Mesenchymal stem cell (in vitro differentiated cells and primary cell): Measurements from ENCODE around the gene RCN2.

ENCODE experiments used
- DNase-seq: peaks from one replicate; pipeline ENCODE4 v3.0.0-alpha.2; 2013
- H2AFZ ChIP-seq: one replicate; pipeline ENCODE4 v1.6.1; 2013; ENCODE audit warnings: low read depth, mild to moderate bottlenecking, control low read depth, inconsistent platforms, low read length, moderate library complexity
- H2AK5ac ChIP-seq: 2 replicates; pipeline ENCODE4 v1.6.1; 2013; ENCODE audit warnings: low read length, moderate library complexity, mild to moderate bottlenecking, inconsistent platforms; ENCODE audit not compliant: severe bottlenecking
- H2BK120ac ChIP-seq: one replicate; pipeline ENCODE4 v1.6.1; 2013; ENCODE audit warnings: low read depth, mild to moderate bottlenecking, inconsistent platforms, low read length, moderate library complexity
- H2BK12ac ChIP-seq, 2 experiments: one replicate each; pipeline ENCODE4 v1.6.1; 2013; ENCODE audit warnings: inconsistent platforms in 2 of 2, low read length in 2 of 2, mild to moderate bottlenecking in 2 of 2, moderate library complexity in 2 of 2, control low read depth in 1 of 2
- H2BK15ac ChIP-seq: one replicate; pipeline ENCODE4 v1.6.1; 2013; ENCODE audit warnings: mild to moderate bottlenecking, low read depth, inconsistent platforms; ENCODE audit not compliant: poor library complexity, severe bottlenecking
- H2BK5ac ChIP-seq: 2 replicates; pipeline ENCODE4 v1.6.1; 2013; ENCODE audit warnings: low read depth, mild to moderate bottlenecking, low read length, control low read depth, inconsistent platforms; ENCODE audit not compliant: poor library complexity, severe bottlenecking
- H3K14ac ChIP-seq, 2 experiments: one replicate each; pipeline ENCODE4 v1.6.1; 2013; ENCODE audit warnings: inconsistent platforms in 2 of 2, low read length in 2 of 2, control low read depth in 1 of 2, mild to moderate bottlenecking in 1 of 2, moderate library complexity in 1 of 2
- H3K18ac ChIP-seq, 2 experiments: one replicate each; pipeline ENCODE4 v1.6.1; 2013; ENCODE audit warnings: inconsistent platforms in 2 of 2, low read length in 2 of 2, control low read depth in 1 of 2, low read depth in 1 of 2, mild to moderate bottlenecking in 1 of 2
- H3K23ac ChIP-seq, 2 experiments: one replicate each; pipeline ENCODE4 v1.6.1; 2013; ENCODE audit warnings: inconsistent platforms in 2 of 2, low read length in 2 of 2, mild to moderate bottlenecking in 2 of 2, moderate library complexity in 2 of 2, control low read depth in 1 of 2
- H3K27ac ChIP-seq: 2 replicates; pipeline ENCODE4 v1.5.1; 2013; ENCODE audit warnings: mild to moderate bottlenecking, moderate library complexity, low read length, control low read depth, inconsistent platforms; ENCODE audit not compliant: poor library complexity, severe bottlenecking
- H3K27me3 ChIP-seq, 2 experiments: 2 replicates each; pipeline versions ENCODE4 v1.6.1 to v1.7.0; 2013; ENCODE audit warnings: low read length in 2 of 2, mild to moderate bottlenecking in 2 of 2, moderate library complexity in 2 of 2, control low read depth in 1 of 2, inconsistent platforms in 1 of 2; ENCODE audit not compliant: control insufficient read depth in 1 of 2, insufficient read depth in 1 of 2
- H3K36me3 ChIP-seq, 2 experiments: 2 replicates each; pipeline versions ENCODE4 v1.6.1 to v1.7.0; 2013; ENCODE audit warnings: low read length in 2 of 2, control low read depth in 1 of 2, inconsistent platforms in 1 of 2, low read depth in 1 of 2, mild to moderate bottlenecking in 1 of 2; ENCODE audit not compliant: insufficient read depth in 2 of 2, control insufficient read depth in 1 of 2
- H3K4ac ChIP-seq, 2 experiments: one replicate each; pipeline ENCODE4 v1.6.1; 2013; ENCODE audit warnings: inconsistent platforms in 2 of 2, low read length in 2 of 2, mild to moderate bottlenecking in 2 of 2, moderate library complexity in 2 of 2, control low read depth in 1 of 2, low read depth in 1 of 2
- H3K4me1 ChIP-seq: 2 replicates; pipeline ENCODE4 v1.6.1; 2013; ENCODE audit warnings: low read depth, low read length, control low read depth; ENCODE audit not compliant: control insufficient read depth, insufficient read depth
- H3K4me2 ChIP-seq: 2 replicates; pipeline ENCODE4 v1.6.1; 2013; ENCODE audit warnings: low read length, mild to moderate bottlenecking, inconsistent platforms; ENCODE audit not compliant: poor library complexity, severe bottlenecking
- H3K4me3 ChIP-seq, 2 experiments: 2 replicates each; pipeline versions ENCODE4 v1.5.1 to v1.7.0; 2013; ENCODE audit warnings: low read length in 2 of 2, mild to moderate bottlenecking in 2 of 2, control low read depth in 1 of 2, low read depth in 1 of 2; ENCODE audit not compliant: insufficient read depth in 1 of 2
- H3K79me1 ChIP-seq: replicated peaks from 2 replicates; pipeline ENCODE4 v1.6.1; 2013; ENCODE audit warnings: mild to moderate bottlenecking, control low read depth, low read length, inconsistent platforms; ENCODE audit not compliant: poor library complexity, severe bottlenecking
- H3K9ac ChIP-seq: 2 replicates; pipeline ENCODE4 v1.7.0; 2013; ENCODE audit warnings: mild to moderate bottlenecking, low read length, moderate library complexity
- H3K9me3 ChIP-seq: 2 replicates; pipeline ENCODE4 v1.7.0; 2013; ENCODE audit warnings: mild to moderate bottlenecking, low read length; ENCODE audit not compliant: control insufficient read depth
- H4K8ac ChIP-seq: one replicate; pipeline ENCODE4 v1.6.1; 2013; ENCODE audit warnings: inconsistent platforms, mild to moderate bottlenecking, low read length, moderate library complexity
- H4K91ac ChIP-seq: one replicate; pipeline ENCODE4 v1.6.1; 2013; ENCODE audit warnings: mild to moderate bottlenecking, low read length, inconsistent platforms
- WGBS: methylation state at CpG from one replicate; pipeline ENCODE4 v1.1.7; 2013; ENCODE audit warnings: mixed read lengths; 5-methylcytosine and 5-hydroxymethylcytosine counted together

RCN2 gene

GRCh38 chr15:76939715-76940114, 8.2 kb downstream of the RCN2 start:
- Histone ChIP-seq H2BK120ac (no peak overlapping the region), H3K18ac (no peak overlapping the region)
- no CpG with 5 or more reads among the region's 1 CpG for WGBS

DNA sequence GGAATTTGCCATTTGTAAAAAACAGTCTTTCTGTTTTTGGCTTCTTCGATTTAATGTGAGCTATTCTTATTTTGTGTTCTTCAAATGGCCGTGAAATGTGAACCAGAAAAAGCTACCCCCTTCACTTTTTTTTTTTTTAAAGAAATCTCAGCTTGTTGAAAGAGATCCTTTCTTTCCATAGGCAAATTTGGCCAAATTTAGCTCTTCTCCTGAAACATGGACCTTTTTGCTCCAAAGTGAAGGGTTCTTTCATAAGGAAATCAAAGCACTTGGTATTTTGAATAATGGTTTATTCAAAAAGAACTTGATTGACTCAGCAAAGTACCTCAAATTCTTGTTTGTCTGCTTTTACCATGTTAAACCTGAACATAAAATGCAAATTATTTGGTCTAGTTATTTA, 10.1 kb downstream of the RCN2 start:
- H3K27me3 ChIP-seq, result no peaks in the 10 kb centered on the region
- 85% methylated on average over 2 of the region's 2 CpGs for WGBS
- H3K18ac ChIP-seq, result no peak overlapping the region
- no peak overlapping the region for H2AFZ ChIP-seq
- H3K79me1 ChIP-seq, result peaks cover 3% of the 10 kb centered on the region
- no peak overlapping the region for H2BK12ac ChIP-seq
- no peak overlapping the region for H3K27ac ChIP-seq
- H3K4me2 ChIP-seq, result no peak overlapping the region
- no peak overlapping the region for H3K4ac ChIP-seq
- no peak for DNase-seq
- no peak overlapping the region for H4K8ac ChIP-seq
- no peaks in the 10 kb centered on the region for H3K4me1 ChIP-seq
- no peak overlapping the region for H3K4me3 ChIP-seq
- no peaks in the 10 kb centered on the region for H3K9me3 ChIP-seq
- H2BK5ac ChIP-seq, result no peak overlapping the region
- no peak overlapping the region for H2BK15ac ChIP-seq
- H3K14ac ChIP-seq, result no peak overlapping the region
- no peak overlapping the region for H2AK5ac ChIP-seq
- no peak overlapping the region for H2BK120ac ChIP-seq
- no peak overlapping the region for H3K9ac ChIP-seq
- peaks cover 0 to 37% of the 10 kb centered on the region in 2 experiments for H3K36me3 ChIP-seq
- no peak overlapping the region for H4K91ac ChIP-seq
- no peak overlapping the region for H3K23ac ChIP-seq

More at GRCh38 chr15:76939715-76940114, 8.2 kb downstream of the RCN2 start:
- Histone ChIP-seq H3K4me2 (no peak overlapping the region), H3K27ac (no peak overlapping the region), H3K4me1 (no peaks in the 10 kb centered on the region), H3K9ac (peak overlapping the region; percentile 43), H2BK5ac (no peak overlapping the region), H4K8ac (no peak overlapping the region), H3K79me1 (peaks cover 4% of the 10 kb centered on the region), H3K4ac (no peak overlapping the region), H4K91ac (no peak overlapping the region), H3K36me3 (peaks cover 4 to 43% of the 10 kb centered on the region in 2 experiments), H2BK12ac (no peak overlapping the region), H3K27me3 (no peaks in the 10 kb centered on the region), H3K14ac (no peak overlapping the region), H2AFZ (no peak overlapping the region), H3K4me3 (no peak overlapping the region), H2AK5ac (no peak overlapping the region), H2BK15ac (no peak overlapping the region), H3K9me3 (no peaks in the 10 kb centered on the region), H3K23ac (no peak overlapping the region)
- peak; percentile 15 for DNase-seq

DNA sequence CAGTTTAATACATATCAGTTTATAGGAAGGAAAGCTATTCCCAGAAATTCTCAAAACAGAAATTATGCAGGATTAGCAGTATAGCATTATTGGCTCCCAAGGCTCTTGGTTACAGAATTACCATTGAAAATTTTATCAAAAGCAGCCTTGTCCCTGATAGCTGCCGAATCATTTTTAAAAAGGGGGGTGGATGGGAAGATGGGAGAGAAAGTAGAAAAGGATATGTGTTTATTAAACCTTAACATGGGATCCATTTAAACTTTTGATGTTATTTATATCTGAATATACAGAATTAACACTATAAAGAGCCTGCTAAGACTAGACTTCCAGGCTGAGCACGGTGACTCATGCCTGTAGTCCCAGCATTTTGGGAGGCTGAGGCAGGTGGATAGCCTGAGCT, 10.8 kb downstream of the RCN2 start:
- Histone ChIP-seq H2BK5ac (no peak overlapping the region), H2BK120ac (no peak overlapping the region), H2BK15ac (no peak overlapping the region), H3K4ac (no peak overlapping the region), H2BK12ac (no peak overlapping the region), H2AFZ (no peak overlapping the region), H3K27ac (no peak overlapping the region), H3K9ac (no peak overlapping the region), H4K8ac (no peak overlapping the region), H3K36me3 (peaks cover 0 to 34% of the 10 kb centered on the region in 2 experiments), H3K18ac (no peak overlapping the region), H3K14ac (no peak overlapping the region), H3K4me2 (no peak overlapping the region), H3K27me3 (no peaks in the 10 kb centered on the region), H3K4me1 (no peaks in the 10 kb centered on the region), H2AK5ac (no peak overlapping the region), H4K91ac (no peak overlapping the region), H3K4me3 (no peak overlapping the region), H3K23ac (no peak overlapping the region), H3K9me3 (no peaks in the 10 kb centered on the region), H3K79me1 (peaks cover 5% of the 10 kb centered on the region)
- 88% methylated on average over 1 of the region's 2 CpGs for WGBS
- no peak for DNase-seq

GRCh38 chr15:76945494-76946093, 14.0 kb downstream of the RCN2 start:
- Histone ChIP-seq H3K23ac (no peak overlapping the region), H3K4me3 (no peak overlapping the region), H4K91ac (no peak overlapping the region), H2AK5ac (no peak overlapping the region), H2BK5ac (no peak overlapping the region), H3K4me1 (no peaks in the 10 kb centered on the region), H3K4ac (no peak overlapping the region), H3K36me3 (peaks cover 0 to 48% of the 10 kb centered on the region in 2 experiments), H3K14ac (no peak overlapping the region), H3K4me2 (no peak overlapping the region), H3K9ac (no peak overlapping the region), H2AFZ (no peak overlapping the region), H2BK12ac (no peak overlapping the region), H3K9me3 (no peaks in the 10 kb centered on the region), H3K27me3 (no peaks in the 10 kb centered on the region), H3K79me1 (peaks cover 5% of the 10 kb centered on the region), H4K8ac (no peak overlapping the region), H3K27ac (no peak overlapping the region), H3K18ac (no peak overlapping the region), H2BK120ac (no peak overlapping the region), H2BK15ac (no peak overlapping the region)
- no peak for DNase-seq
- 89% methylated on average over 2 of the region's 2 CpGs for WGBS
